GM19025 (cell line): Measurements from ENCODE around the gene LIN9.

Source experiments
- ATAC-seq: cut with Tn5 transposase; IDR thresholded peaks from one replicate; pipeline ENCODE4 v1.9.1; 2021; ENCODE audit warnings: mild to moderate bottlenecking, low read depth, moderate library complexity; ENCODE audit not compliant: unreplicated experiment

Gene LIN9

GRCh38 chr1:226185141-226186036 lies 123.6 kb downstream of the LIN9 start:
- no peak for ATAC-seq

- ATAC-seq, result no peak
Observed at GRCh38 chr1:226181996-226182714, 126.8 kb downstream of the LIN9 start.
